ENCODE results near the gene RGS6. TPM values are rescaled to one million over a fixed set of nuclear protein-coding genes. Genes with fewer than 3 reads are reported as not detected.
"Not testable (repeated sequence)": the region's sequence is repeated elsewhere in the genome, so short reads cannot be mapped to it uniquely, and the experiment has no call there.

Gene RGS6
- 10 to 100 TPM in 1 of 6 donors, 1 to 10 TPM in 3, under 1 TPM in 1, not detected in 1; 0.83 to 12.9 (median 2.2) TPM for total RNA-seq

DNA sequence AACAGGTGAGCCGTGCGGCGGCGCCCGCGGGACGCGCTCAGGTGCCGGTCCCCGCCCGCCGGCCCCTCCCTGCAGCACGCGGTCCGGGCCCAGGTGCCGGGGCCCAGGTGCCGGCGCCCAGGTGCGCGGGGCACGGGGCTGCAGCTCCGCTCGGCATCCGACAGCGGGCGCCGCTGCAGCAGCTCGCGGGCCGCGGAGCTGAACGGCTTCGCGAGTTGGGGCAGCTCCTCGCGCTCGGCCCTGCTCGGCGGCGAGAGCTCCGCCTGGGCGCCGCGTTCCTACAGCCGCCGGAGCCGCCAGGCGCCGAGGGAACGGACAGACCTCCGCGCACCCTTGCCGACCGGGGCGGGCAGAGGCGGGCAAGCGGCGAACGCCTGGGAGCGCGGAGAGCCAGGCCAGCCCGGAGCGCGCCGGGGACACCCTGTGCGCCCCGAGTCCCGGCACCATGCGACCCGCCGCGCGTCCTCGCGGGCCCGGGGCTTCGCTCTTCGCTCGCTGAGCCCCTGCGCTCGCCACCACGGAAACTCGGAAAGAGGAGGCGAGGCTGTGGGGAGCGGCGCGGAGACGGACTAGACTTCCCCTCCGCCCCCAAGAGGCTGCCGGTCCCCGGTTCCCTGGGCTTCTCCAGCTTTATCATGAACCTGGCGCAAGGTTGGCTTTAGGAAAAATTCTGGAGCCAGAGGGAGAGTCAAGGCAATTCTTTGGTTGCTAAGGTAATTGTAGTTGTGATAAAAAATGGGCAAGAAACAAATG is at the start of gene RGS6:
RGS6 (plus strand) TSS at position 201 of the 753 bp plus-strand sequence.
- ATAC-seq (ENCODE audit: low FRiP score in 2 of 2): peak; percentile 58 to 73
- Histone ChIP-seq H3K4me1 (peaks cover 5 to 24% (median 13%) of the 10 kb centered on the region in 4 donors), H3K9me3 (no peaks in the 10 kb centered on the region), H3K27ac (no peak within 1 kb of the TSS), H3K27me3 (peaks cover 0 to 16% (median 7%) of the 10 kb centered on the region in 4 donors), H3K36me3 (no peaks in the 10 kb centered on the region), H3K4me3 (peak within 1 kb of the TSS; percentile 26 to 47 (median 42))
- peak; percentile 26 to 90 for DNase-seq
- WGBS, 2 donors: 1 to 2% methylated on average over 13 to 54 of the region's 92 CpGs
- no peak for TF ChIP-seq POLR2AphosphoS5 (IDR thresholded peaks at IDR 0.05)
- TF ChIP-seq, protein P1, sequence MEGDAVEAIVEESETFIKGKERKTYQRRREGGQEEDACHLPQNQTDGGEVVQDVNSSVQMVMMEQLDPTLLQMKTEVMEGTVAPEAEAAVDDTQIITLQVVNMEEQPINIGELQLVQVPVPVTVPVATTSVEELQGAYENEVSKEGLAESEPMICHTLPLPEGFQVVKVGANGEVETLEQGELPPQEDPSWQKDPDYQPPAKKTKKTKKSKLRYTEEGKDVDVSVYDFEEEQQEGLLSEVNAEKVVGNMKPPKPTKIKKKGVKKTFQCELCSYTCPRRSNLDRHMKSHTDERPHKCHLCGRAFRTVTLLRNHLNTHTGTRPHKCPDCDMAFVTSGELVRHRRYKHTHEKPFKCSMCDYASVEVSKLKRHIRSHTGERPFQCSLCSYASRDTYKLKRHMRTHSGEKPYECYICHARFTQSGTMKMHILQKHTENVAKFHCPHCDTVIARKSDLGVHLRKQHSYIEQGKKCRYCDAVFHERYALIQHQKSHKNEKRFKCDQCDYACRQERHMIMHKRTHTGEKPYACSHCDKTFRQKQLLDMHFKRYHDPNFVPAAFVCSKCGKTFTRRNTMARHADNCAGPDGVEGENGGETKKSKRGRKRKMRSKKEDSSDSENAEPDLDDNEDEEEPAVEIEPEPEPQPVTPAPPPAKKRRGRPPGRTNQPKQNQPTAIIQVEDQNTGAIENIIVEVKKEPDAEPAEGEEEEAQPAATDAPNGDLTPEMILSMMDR (IDR thresholded peaks at IDR 0.05): peak in 3 of 6 experiments; percentile 20 to 58 (median 33)

DNA sequence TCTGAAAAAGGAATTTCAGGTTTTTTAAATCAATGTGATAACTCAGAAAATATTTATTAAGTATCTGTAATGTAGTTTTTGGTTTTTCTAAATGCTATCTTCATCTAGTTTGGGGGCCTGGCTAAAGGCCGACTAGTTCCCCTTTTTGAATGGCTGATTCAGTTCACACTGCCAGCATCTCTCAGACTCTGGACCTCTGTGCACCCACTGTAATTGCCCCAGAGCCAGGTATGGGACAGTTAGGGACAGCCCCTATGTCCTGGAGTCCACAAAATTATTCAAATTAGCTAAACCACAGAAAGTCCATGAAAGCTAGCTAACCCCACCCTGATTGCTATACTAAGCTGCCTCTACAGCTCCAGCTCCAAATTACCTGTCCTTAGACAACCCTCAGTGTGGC is 49.1 kb upstream of the RGS6 start:
- H3K27ac ChIP-seq: no peak overlapping the region
- TF ChIP-seq POLR2AphosphoS5 (IDR thresholded peaks at IDR 0.05) (no peak), EP300 (IDR thresholded peaks at IDR 0.05) (no peak), POLR2A (IDR thresholded peaks at IDR 0.05) (no peak)
- TF ChIP-seq, protein P1 (IDR thresholded peaks at IDR 0.05): no peak
- no peaks in the 10 kb centered on the region for H3K27me3 ChIP-seq
- H3K4me1 ChIP-seq: no peaks in the 10 kb centered on the region
- H3K9me3 ChIP-seq: peaks cover 0 to 9% (median 2%) of the 10 kb centered on the region in 4 donors
- DNase-seq (no peak), ATAC-seq (ENCODE audit: low FRiP score in 2 of 2) (no peak)
- no peak overlapping the region for H3K4me3 ChIP-seq
- no peaks in the 10 kb centered on the region for H3K36me3 ChIP-seq
- 61 to 63% methylated on average over 1 of the region's 1 CpG for WGBS, 2 donors

DNA sequence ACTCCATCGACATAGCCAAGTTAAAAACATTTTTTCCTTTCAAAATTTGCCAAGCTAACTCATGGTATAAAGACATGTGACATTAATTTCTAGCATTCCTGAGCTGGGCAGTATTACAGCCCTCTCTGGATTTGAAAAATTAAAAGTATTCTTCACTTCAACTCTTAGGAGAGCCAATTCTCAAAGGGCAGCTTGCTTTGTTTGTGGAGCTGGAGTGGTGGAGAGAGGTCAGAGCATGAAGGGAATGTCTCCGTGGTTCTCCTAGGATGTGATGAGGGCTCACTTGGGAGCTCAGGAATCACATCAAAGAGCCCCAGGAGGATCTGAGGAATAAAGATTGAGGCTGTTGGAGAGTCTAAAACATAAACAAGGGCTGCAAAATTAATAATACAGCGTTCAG is 46.9 kb upstream of the RGS6 start:
- ATAC-seq (ENCODE audit: low FRiP score in 2 of 2): no peak
- H3K27me3 ChIP-seq: no peaks in the 10 kb centered on the region
- no peak overlapping the region for H3K4me3 ChIP-seq
- H3K27ac ChIP-seq: peak overlapping the region in 1 of 4 donors; percentile 43
- TF ChIP-seq POLR2A (IDR thresholded peaks at IDR 0.05): no peak
- TF ChIP-seq, protein P1 (IDR thresholded peaks at IDR 0.05): no peak
- TF ChIP-seq EP300 (IDR thresholded peaks at IDR 0.05): no peak
- TF ChIP-seq POLR2AphosphoS5 (IDR thresholded peaks at IDR 0.05): no peak
- H3K9me3 ChIP-seq: peaks cover 0 to 3% (median 0%) of the 10 kb centered on the region in 4 donors
- no peaks in the 10 kb centered on the region for H3K4me1 ChIP-seq
- no peak for DNase-seq
- 29 to 36% methylated on average over 3 of the region's 3 CpGs for WGBS, 2 donors
- H3K36me3 ChIP-seq: no peaks in the 10 kb centered on the region

GRCh38 chr14:71887802-71888201 is 44.4 kb upstream of the RGS6 start:
- H3K4me1 ChIP-seq; ATAC-seq (ENCODE audit: low FRiP score in 2 of 2); H3K27ac ChIP-seq; H3K27me3 ChIP-seq; H3K4me3 ChIP-seq; H3K36me3 ChIP-seq; DNase-seq; H3K9me3 ChIP-seq: not testable (repeated sequence)
- WGBS, 2 donors: 86 to 94% methylated on average over 9 of the region's 9 CpGs

DNA sequence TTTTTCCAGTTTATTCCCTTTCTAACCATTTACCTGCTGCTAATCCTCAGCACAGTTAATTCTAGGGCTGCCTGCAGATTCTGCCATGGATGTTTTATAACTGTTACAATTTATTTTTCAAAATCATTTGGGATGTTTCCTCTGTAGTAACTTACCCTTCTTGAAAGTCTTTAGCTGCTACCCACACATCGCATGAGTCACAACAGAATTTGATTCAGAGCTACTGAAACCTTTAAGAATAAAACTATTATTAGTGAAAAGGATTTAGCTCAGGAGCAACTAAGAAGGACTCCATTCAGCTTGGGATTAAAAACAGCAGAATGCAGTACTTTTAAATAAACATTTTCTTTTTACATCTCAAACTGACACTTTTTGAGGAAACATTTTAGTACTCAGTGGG is 41.7 kb upstream of the RGS6 start:
- Histone ChIP-seq H3K4me3 (no peak overlapping the region), H3K36me3 (no peaks in the 10 kb centered on the region), H3K9me3 (peaks cover 0 to 3% (median 0%) of the 10 kb centered on the region in 4 donors), H3K27ac (no peak overlapping the region), H3K4me1 (no peaks in the 10 kb centered on the region), H3K27me3 (no peaks in the 10 kb centered on the region)
- DNase-seq (no peak), ATAC-seq (ENCODE audit: low FRiP score in 2 of 2) (no peak)
- TF ChIP-seq POLR2AphosphoS5 (IDR thresholded peaks at IDR 0.05): no peak
- no peak for TF ChIP-seq EP300 (IDR thresholded peaks at IDR 0.05)
- no peak for TF ChIP-seq POLR2A (IDR thresholded peaks at IDR 0.05)
- TF ChIP-seq, protein P1 (IDR thresholded peaks at IDR 0.05): no peak
- WGBS, 2 donors: 91 to 97% methylated on average over 1 of the region's 1 CpG
